ENCODE results near the gene PUSL1.

PUSL1 gene

DNA sequence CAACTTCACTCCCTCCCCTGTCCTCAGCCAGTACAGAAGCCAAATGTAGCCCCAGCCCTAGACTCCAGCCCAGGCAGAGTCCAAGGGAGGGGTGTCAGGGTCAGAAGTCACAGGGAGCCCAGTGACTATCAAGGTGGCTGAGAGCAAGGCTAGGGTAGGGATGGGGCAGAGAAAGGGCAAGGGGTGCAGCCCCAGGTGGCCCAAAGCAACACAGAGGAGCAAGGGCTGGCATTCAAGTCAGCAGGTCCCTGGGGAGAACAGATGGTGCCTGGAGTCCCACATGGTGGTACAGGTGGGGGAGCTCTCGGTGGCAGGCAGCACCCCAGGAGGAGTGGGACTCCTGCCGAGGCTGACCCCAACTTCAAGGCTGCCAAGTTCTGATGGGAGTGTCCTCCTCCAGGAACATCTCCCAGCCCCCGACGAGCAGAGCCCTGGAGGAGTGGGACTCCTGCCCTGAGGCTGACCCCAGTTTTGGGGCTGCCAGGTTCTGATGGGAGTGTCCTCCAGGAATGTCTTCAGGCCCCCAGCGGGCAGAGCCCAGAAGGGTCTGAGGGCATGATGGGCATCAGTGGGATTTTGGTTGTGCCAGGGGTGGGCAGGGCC, 44.5 kb downstream of the PUSL1 start:
- H3K4me3 ChIP-seq (ENCODE audit: low read depth, low read length) = no peak overlapping the region
- TF ChIP-seq, protein P1, sequence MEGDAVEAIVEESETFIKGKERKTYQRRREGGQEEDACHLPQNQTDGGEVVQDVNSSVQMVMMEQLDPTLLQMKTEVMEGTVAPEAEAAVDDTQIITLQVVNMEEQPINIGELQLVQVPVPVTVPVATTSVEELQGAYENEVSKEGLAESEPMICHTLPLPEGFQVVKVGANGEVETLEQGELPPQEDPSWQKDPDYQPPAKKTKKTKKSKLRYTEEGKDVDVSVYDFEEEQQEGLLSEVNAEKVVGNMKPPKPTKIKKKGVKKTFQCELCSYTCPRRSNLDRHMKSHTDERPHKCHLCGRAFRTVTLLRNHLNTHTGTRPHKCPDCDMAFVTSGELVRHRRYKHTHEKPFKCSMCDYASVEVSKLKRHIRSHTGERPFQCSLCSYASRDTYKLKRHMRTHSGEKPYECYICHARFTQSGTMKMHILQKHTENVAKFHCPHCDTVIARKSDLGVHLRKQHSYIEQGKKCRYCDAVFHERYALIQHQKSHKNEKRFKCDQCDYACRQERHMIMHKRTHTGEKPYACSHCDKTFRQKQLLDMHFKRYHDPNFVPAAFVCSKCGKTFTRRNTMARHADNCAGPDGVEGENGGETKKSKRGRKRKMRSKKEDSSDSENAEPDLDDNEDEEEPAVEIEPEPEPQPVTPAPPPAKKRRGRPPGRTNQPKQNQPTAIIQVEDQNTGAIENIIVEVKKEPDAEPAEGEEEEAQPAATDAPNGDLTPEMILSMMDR (IDR thresholded peaks at IDR 0.05; ENCODE audit: borderline replicate concordance, insufficient read depth, low read depth, low read length) = no peak

DNA sequence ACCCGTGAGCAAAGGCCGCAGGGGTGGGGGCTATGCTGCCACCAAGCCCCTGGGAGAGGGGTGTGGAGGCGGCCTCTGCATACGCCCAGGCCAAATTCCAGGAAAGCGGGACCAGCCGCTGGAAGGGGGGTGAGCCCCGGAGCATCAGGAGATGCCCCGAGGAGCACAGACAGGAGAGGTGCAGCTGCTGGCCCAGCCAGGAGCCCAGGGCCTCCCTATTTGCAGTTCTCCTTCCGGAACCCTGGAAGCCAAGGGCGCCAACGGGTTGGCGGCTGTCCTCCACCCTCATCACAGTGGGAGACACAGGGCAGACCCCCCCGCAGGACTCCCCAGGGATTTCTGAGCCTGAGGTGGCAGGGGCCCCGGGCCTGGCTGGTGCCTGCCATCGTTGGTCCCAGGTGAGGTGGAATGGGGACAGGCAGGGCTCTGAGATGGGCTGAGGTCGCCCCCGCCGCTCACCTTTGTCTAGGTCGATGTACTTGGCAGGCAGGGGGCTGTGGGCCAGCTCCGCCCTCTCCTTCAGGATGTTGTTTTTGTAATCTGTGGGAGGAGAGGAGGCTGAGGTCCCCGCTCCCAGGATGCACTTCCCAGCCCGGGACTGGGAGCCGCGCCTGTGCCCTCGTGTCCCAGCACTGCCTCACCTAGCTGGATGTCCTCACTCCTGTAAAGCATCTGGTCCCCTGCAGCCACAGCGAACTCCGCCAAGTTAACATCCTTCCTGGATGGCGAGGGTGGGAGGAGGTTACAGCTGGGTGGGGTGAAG, 45.2 kb downstream of the PUSL1 start:
- H3K4me3 ChIP-seq (ENCODE audit: low read depth, low read length) = no peak overlapping the region
- TF ChIP-seq, protein P1 (IDR thresholded peaks at IDR 0.05; ENCODE audit: borderline replicate concordance, insufficient read depth, low read depth, low read length) = no peak

DNA sequence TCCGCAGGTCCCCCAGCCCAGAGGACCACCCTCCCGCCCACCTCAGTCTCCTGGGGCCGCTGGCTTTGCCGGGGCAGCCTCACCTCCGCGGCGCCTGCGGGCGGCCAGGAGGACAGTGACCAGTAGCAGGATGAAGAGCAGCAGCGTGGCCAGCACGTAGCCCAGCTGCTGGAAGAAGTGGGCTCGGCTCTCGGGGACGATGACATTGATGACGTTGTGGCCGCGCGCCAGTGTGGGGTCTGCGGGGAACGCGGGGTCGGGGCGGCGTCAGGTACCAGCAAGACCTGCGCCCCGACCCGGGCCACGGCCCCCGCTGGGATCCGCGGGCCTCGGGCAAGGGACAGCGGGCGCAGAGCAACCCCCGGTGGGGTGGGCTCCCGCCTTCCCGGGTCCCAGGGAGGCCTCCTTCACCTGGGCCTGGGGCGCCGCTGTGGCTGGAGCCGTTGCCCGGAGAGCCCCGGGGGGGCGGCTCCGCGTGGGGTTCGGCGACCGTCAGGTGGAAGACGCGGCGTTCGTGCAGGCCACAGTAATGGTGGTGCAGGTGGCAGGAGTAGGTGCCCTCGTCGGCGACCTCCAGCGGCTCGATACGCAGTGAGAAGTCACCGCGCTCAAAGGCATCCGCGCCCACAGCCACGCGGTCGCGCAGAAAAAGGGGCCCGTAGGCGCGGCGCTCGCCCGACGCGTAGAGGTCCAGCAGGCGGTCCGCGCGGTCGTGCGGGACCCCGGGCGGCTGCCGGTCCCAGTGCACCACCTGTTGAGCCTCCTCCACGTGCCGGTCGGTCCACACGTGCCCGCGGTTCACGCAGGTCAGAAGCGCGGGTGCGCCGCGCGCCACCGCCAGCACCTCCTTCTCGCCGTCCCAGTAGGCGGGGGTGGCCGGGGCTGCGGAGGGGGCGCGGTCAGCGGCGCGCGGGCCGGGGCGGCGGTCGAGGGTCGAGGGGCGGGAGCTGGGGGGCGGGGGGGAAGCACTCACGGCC, 46.2 kb downstream of the PUSL1 start:
- TF ChIP-seq, protein P1 (IDR thresholded peaks at IDR 0.05; ENCODE audit: borderline replicate concordance, insufficient read depth, low read depth, low read length) = no peak
- H3K4me3 ChIP-seq (ENCODE audit: low read depth, low read length) = no peak overlapping the region

DNA sequence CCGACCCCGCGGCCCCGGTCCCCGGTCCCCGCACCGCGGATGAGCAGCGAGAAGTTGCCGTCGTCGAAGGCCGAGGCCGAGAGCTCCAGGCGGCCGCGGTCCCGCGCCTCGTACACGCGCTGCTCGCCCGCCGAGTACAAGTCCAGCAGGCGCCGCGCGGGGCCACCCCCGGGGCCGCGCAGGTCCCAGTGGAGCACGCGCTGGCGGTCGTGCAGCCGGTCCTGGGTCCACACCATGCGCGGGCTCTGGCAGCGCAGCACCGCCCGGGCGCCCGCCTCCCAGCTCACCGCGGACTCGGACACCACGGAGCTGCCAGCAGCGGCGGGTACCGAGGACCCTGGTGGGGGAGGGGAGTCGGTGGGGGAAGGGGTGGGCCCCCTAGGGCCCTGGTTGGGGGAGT, 47.0 kb downstream of the PUSL1 start:
- no peak overlapping the region for H3K4me3 ChIP-seq (ENCODE audit: low read depth, low read length)
- TF ChIP-seq, protein P1 (IDR thresholded peaks at IDR 0.05; ENCODE audit: borderline replicate concordance, insufficient read depth, low read depth, low read length) = no peak

DNA sequence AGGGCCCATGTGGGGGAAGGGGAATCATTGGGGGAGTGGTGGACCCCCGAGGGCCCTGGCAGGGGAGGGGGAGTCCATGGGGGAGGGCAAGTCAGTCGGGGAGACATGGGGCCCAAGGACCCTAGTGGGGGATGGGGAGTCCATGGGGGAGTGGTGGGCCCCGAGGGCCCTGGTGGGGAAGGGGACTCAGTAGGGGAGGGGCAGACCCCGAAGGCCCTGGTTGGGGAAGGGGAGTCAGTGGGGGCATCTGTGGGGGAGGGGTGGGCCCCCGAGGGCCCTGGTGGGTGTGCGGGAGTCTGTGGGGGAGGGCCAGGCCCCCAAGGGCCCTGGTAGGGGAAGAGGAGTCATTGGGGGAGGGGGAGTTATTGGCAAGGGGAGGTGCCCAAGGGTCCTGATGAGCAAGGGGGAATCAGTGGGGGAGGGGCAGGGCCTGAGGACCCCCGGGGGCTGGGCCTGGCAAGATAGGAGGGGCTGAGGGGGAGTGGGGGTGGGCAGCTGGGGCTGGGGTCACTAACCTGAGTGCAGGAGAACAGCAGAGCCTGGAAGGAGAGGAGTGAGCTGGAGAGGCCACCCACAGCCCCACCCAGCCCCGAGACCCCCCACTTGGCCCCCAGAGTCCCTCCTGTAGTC, 47.9 kb downstream of the PUSL1 start:
- TF ChIP-seq, protein P1 (IDR thresholded peaks at IDR 0.05; ENCODE audit: borderline replicate concordance, insufficient read depth, low read depth, low read length) = no peak
- no peak overlapping the region for H3K4me3 ChIP-seq (ENCODE audit: low read depth, low read length)

DNA sequence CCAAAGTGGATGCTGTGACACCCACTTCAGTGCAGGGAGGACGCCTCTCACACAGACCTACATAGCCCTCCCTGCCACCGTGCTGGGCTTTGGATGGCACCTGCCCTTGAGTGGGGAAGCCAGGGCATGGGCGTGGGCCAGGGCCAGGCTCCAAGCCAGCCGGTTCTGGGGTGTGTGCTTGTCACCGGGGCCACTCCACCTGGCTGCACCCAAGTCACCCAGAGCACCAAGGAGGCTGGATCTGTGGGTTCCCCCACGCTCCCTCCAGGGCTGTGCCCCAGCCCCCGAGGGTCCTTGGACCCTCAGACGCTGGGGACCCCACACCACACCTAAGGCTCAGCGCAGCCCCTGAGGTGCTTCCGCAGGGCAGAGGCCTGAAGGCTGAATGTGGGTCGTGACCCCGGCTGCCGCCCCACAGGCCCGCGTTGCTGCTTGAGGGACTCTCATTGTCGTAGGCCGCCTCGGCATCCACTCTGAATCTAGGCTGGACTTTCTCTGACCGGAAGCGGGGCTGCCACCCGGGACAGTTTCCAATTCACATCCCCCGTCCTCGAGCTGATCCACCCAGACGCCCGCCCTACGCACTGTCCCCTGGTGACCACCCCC, 48.5 kb downstream of the PUSL1 start:
- no peak overlapping the region for H3K4me3 ChIP-seq (ENCODE audit: low read depth, low read length)
- TF ChIP-seq, protein P1 (IDR thresholded peaks at IDR 0.05; ENCODE audit: borderline replicate concordance, insufficient read depth, low read depth, low read length) = no peak
